GM23338 (cell line): Measurements from ENCODE around the gene STAMBP. TPM values are rescaled to one million over a fixed set of nuclear protein-coding genes. Genes with fewer than 3 reads are reported as not detected.

Experiments
- ATAC-seq: fragments of 200-7000 bp; cut with Tn5 transposase; 3 replicates; pipeline ENCODE4 v1.9.1; 2020
- DNase-seq: peaks from one replicate; pipeline ENCODE4 v3.0.0-alpha.2; 2015; ENCODE audit warnings: low spot score
- H2AFZ ChIP-seq: fragments of 200-600 bp; sonication (generic); 2 replicates; pipeline ENCODE4 v1.8.0; 2016; ENCODE audit warnings: antibody characterized with exemption, mild to moderate bottlenecking, moderate library complexity
- H3F3A ChIP-seq: fragments of 200-600 bp; sonication (generic); replicated peaks from 2 replicates; pipeline ENCODE4 v1.8.0; 2017; ENCODE audit warnings: antibody characterized with exemption, mixed run types, low read depth
- H3K27ac ChIP-seq: fragments of 200-600 bp; sonication (generic); 2 replicates; pipeline ENCODE4 v1.6.1; 2016; ENCODE audit warnings: low read depth
- H3K27me3 ChIP-seq: fragments of 200-600 bp; sonication (generic); 2 replicates; pipeline ENCODE4 v1.8.0; 2016; ENCODE audit warnings: mild to moderate bottlenecking, mixed run types, moderate library complexity; ENCODE audit not compliant: insufficient read depth
- H3K36me3 ChIP-seq: fragments of 200-600 bp; sonication (generic); 2 replicates; pipeline ENCODE4 v1.8.0; 2016; ENCODE audit warnings: mild to moderate bottlenecking; ENCODE audit not compliant: insufficient read depth
- H3K4me1 ChIP-seq: fragments of 200-600 bp; sonication (generic); 2 replicates; pipeline ENCODE4 v1.8.0; 2016; ENCODE audit warnings: mild to moderate bottlenecking, moderate library complexity; ENCODE audit not compliant: insufficient read depth
- H3K4me2 ChIP-seq: fragments of 200-600 bp; sonication (generic); 2 replicates; pipeline ENCODE4 v1.7.1; 2017; ENCODE audit warnings: mixed run types
- H3K4me3 ChIP-seq: fragments of 200-600 bp; sonication (generic); 2 replicates; pipeline ENCODE4 v1.6.1; 2016; ENCODE audit warnings: mixed run types
- H3K79me2 ChIP-seq: fragments of 200-600 bp; sonication (generic); replicated peaks from 2 replicates; pipeline ENCODE4 v1.8.0; 2017; ENCODE audit warnings: mild to moderate bottlenecking; ENCODE audit not compliant: insufficient read depth
- H3K9me2 ChIP-seq: fragments of 200-600 bp; sonication (generic); 2 replicates; pipeline ENCODE4 v1.8.0; 2017; ENCODE audit not compliant: insufficient read depth
- H4K20me1 ChIP-seq: fragments of 200-600 bp; sonication (generic); replicated peaks from 2 replicates; pipeline ENCODE4 v1.8.0; 2017; ENCODE audit warnings: mild to moderate bottlenecking; ENCODE audit not compliant: insufficient read depth
- H3K27ac Mint-ChIP-seq: 2 replicates; pipeline ENCODE4 v1.8.0; 2020; ENCODE audit warnings: inconsistent platforms, mild to moderate bottlenecking, moderate library complexity, mixed read lengths
- H3K27me3 Mint-ChIP-seq: 3 replicates; pipeline ENCODE4 v1.8.0; 2022; ENCODE audit warnings: low read depth, mild to moderate bottlenecking, moderate library complexity, mixed read lengths, inconsistent platforms; ENCODE audit not compliant: insufficient read depth, poor library complexity
- H3K36me3 Mint-ChIP-seq: 3 replicates; pipeline ENCODE4 v1.8.0; 2021; ENCODE audit warnings: low read depth, mild to moderate bottlenecking, inconsistent platforms, moderate library complexity, mixed read lengths
- H3K4me1 Mint-ChIP-seq: 3 replicates; pipeline ENCODE4 v1.8.0; 2020; ENCODE audit warnings: mild to moderate bottlenecking, inconsistent platforms, mixed read lengths
- H3K4me3 Mint-ChIP-seq: 3 replicates; pipeline ENCODE4 v1.8.0; 2021; ENCODE audit warnings: moderate library complexity, mild to moderate bottlenecking, inconsistent platforms, mixed read lengths
- H3K9me3 Mint-ChIP-seq: 3 replicates; pipeline ENCODE4 v1.8.0; 2020; ENCODE audit warnings: moderate library complexity, mild to moderate bottlenecking, inconsistent platforms, mixed read lengths
- CREB1 ChIP-seq: fragments of 250-450 bp; sonication (Bioruptor Pico); IDR thresholded peaks from 2 replicates; pipeline ENCODE4 v1.5.0; 2020; ENCODE audit warnings: low read depth, mild to moderate bottlenecking, moderate library complexity
- ETS1 ChIP-seq: IDR thresholded peaks from 2 replicates; pipeline ENCODE4 v1.6.1; 2016; ENCODE audit warnings: antibody characterized with exemption
- EZH2 ChIP-seq: fragments of 200-600 bp; sonication (generic); IDR thresholded peaks from one replicate; pipeline ENCODE4 v1.8.0; 2017; ENCODE audit warnings: antibody characterized with exemption, mild to moderate bottlenecking, low read depth; ENCODE audit not compliant: unreplicated experiment
- EZH2phosphoT487 ChIP-seq: fragments of 200-600 bp; sonication (generic); IDR thresholded peaks from one replicate; pipeline ENCODE4 v1.8.1; 2018; ENCODE audit warnings: antibody characterized with exemption; ENCODE audit not compliant: unreplicated experiment
- JUNB ChIP-seq: IDR thresholded peaks from one replicate; pipeline ENCODE4 v1.6.1; 2016; ENCODE audit warnings: antibody characterized with exemption; ENCODE audit not compliant: unreplicated experiment
- NANOG ChIP-seq: IDR thresholded peaks from 2 replicates; pipeline ENCODE4 v1.6.1; 2016; ENCODE audit warnings: antibody characterized with exemption, borderline replicate concordance
- POLR2AphosphoS5 ChIP-seq: IDR thresholded peaks from 2 replicates; pipeline ENCODE4 v1.6.1; 2016; ENCODE audit warnings: antibody characterized with exemption, low read depth
- REST ChIP-seq: IDR thresholded peaks from one replicate; pipeline ENCODE4 v1.6.1; 2018; ENCODE audit warnings: antibody characterized with exemption; ENCODE audit not compliant: unreplicated experiment
- STAT1 ChIP-seq: IDR thresholded peaks from one replicate; pipeline ENCODE4 v1.6.1; 2016; ENCODE audit warnings: antibody characterized with exemption; ENCODE audit not compliant: unreplicated experiment
- ZNF114 ChIP-seq: fragments of 250-450 bp; sonication (Bioruptor Pico); IDR thresholded peaks from 2 replicates; pipeline ENCODE4 v1.5.0; 2020; ENCODE audit warnings: mild to moderate bottlenecking, moderate library complexity
- ZNF331 ChIP-seq: fragments of 250-450 bp; sonication (Bioruptor Pico); IDR thresholded peaks from 2 replicates; pipeline ENCODE4 v1.5.0; 2020; ENCODE audit warnings: low read depth, mild to moderate bottlenecking, moderate library complexity
- polyA plus RNA-seq: library from polyadenylated mRNA; unstranded; fragments of >200 nt; fragmentation: Nextera tagmentation; extraction: Ambion mirVana; gene quantifications from 2 replicates; pipeline ENCODE4 v1.2.1, GENCODE V29; 2016
- total RNA-seq: library from RNA; depleted of rRNA; stranded (reverse); fragments of >200 nt; shearing (Covaris generic); gene quantifications from 2 replicates; pipeline ENCODE4 v1.2.3, GENCODE V29; 2014
- TF ChIP-seq, protein P1 (sequence below): fragments of 250-450 bp; sonication (Bioruptor Pico); IDR thresholded peaks from 2 replicates; pipeline ENCODE4 v1.5.0; 2020; ENCODE audit warnings: mild to moderate bottlenecking, moderate library complexity
- TF ChIP-seq, protein P2 (sequence below), 2 experiments: fragments of 200-600 bp in 1 of 2; sonication (generic) in 1 of 2; conservative IDR thresholded peaks; 2 replicates each; pipeline versions ENCODE4 v1.5.1 to v1.6.1; 2016 to 2017; ENCODE audit warnings: antibody characterized with exemption in 2 of 2, low read depth in 2 of 2, mild to moderate bottlenecking in 2 of 2, moderate library complexity in 1 of 2

The STAMBP gene
- total and polyA plus RNA-seq, 2 experiments from 2014 or later = 33.9 to 106 TPM

GRCh38 chr2:73902284-73902683, 73.5 kb downstream of the STAMBP start:
- Histone ChIP-seq H3K4me3 (no peak overlapping the region), H3K79me2 (no peaks in the 10 kb centered on the region), H4K20me1 (no peaks in the 10 kb centered on the region), H3K27ac (no peak overlapping the region), H3K4me1 (no peaks in the 10 kb centered on the region), H3K4me2 (no peak overlapping the region), H3F3A (no peaks in the 10 kb centered on the region), H2AFZ (no peak overlapping the region), H3K9me2 (no peaks in the 10 kb centered on the region), H3K36me3 (no peaks in the 10 kb centered on the region), H3K27me3 (no peaks in the 10 kb centered on the region)
- no peak overlapping the region for H3K4me3 Mint-ChIP-seq
- ATAC-seq = no peak
- H3K9me3 Mint-ChIP-seq = no peaks in the 10 kb centered on the region
- H3K27me3 Mint-ChIP-seq = no peaks in the 10 kb centered on the region
- H3K36me3 Mint-ChIP-seq = no peaks in the 10 kb centered on the region
- no peak overlapping the region for H3K27ac Mint-ChIP-seq
- H3K4me1 Mint-ChIP-seq = peaks cover 5% of the 10 kb centered on the region; the same call in 2 of the 3 replicates
- TF ChIP-seq ZNF331 (CRISPR knock-in tag) (no peak), POLR2AphosphoS5 (no peak), STAT1 (no peak), CREB1 (CRISPR knock-in tag) (no peak), REST (no peak), NANOG (no peak), JUNB (no peak), ZNF114 (CRISPR knock-in tag) (no peak), ETS1 (no peak), EZH2phosphoT487 (no peak), EZH2 (no peak)
- TF ChIP-seq, protein P1, sequence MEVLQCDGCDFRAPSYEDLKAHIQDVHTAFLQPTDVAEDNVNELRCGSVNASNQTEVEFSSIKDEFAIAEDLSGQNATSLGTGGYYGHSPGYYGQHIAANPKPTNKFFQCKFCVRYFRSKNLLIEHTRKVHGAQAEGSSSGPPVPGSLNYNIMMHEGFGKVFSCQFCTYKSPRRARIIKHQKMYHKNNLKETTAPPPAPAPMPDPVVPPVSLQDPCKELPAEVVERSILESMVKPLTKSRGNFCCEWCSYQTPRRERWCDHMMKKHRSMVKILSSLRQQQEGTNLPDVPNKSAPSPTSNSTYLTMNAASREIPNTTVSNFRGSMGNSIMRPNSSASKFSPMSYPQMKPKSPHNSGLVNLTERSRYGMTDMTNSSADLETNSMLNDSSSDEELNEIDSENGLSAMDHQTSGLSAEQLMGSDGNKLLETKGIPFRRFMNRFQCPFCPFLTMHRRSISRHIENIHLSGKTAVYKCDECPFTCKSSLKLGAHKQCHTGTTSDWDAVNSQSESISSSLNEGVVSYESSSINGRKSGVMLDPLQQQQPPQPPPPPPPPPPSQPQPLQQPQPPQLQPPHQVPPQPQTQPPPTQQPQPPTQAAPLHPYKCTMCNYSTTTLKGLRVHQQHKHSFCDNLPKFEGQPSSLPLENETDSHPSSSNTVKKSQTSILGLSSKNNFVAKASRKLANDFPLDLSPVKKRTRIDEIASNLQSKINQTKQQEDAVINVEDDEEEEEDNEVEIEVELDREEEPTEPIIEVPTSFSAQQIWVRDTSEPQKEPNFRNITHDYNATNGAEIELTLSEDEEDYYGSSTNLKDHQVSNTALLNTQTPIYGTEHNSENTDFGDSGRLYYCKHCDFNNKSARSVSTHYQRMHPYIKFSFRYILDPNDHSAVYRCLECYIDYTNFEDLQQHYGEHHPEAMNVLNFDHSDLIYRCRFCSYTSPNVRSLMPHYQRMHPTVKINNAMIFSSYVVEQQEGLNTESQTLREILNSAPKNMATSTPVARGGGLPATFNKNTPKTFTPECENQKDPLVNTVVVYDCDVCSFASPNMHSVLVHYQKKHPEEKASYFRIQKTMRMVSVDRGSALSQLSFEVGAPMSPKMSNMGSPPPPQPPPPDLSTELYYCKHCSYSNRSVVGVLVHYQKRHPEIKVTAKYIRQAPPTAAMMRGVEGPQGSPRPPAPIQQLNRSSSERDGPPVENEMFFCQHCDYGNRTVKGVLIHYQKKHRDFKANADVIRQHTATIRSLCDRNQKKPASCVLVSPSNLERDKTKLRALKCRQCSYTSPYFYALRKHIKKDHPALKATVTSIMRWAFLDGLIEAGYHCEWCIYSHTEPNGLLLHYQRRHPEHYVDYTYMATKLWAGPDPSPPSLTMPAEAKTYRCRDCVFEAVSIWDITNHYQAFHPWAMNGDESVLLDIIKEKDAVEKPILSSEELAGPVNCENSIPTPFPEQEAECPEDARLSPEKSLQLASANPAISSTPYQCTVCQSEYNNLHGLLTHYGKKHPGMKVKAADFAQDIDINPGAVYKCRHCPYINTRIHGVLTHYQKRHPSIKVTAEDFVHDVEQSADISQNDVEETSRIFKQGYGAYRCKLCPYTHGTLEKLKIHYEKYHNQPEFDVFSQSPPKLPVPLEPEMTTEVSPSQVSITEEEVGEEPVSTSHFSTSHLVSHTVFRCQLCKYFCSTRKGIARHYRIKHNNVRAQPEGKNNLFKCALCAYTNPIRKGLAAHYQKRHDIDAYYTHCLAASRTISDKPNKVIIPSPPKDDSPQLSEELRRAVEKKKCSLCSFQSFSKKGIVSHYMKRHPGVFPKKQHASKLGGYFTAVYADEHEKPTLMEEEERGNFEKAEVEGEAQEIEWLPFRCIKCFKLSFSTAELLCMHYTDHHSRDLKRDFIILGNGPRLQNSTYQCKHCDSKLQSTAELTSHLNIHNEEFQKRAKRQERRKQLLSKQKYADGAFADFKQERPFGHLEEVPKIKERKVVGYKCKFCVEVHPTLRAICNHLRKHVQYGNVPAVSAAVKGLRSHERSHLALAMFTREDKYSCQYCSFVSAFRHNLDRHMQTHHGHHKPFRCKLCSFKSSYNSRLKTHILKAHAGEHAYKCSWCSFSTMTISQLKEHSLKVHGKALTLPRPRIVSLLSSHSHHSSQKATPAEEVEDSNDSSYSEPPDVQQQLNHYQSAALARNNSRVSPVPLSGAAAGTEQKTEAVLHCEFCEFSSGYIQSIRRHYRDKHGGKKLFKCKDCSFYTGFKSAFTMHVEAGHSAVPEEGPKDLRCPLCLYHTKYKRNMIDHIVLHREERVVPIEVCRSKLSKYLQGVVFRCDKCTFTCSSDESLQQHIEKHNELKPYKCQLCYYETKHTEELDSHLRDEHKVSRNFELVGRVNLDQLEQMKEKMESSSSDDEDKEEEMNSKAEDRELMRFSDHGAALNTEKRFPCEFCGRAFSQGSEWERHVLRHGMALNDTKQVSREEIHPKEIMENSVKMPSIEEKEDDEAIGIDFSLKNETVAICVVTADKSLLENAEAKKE (CRISPR knock-in tag) = no peak
- TF ChIP-seq, protein P2, sequence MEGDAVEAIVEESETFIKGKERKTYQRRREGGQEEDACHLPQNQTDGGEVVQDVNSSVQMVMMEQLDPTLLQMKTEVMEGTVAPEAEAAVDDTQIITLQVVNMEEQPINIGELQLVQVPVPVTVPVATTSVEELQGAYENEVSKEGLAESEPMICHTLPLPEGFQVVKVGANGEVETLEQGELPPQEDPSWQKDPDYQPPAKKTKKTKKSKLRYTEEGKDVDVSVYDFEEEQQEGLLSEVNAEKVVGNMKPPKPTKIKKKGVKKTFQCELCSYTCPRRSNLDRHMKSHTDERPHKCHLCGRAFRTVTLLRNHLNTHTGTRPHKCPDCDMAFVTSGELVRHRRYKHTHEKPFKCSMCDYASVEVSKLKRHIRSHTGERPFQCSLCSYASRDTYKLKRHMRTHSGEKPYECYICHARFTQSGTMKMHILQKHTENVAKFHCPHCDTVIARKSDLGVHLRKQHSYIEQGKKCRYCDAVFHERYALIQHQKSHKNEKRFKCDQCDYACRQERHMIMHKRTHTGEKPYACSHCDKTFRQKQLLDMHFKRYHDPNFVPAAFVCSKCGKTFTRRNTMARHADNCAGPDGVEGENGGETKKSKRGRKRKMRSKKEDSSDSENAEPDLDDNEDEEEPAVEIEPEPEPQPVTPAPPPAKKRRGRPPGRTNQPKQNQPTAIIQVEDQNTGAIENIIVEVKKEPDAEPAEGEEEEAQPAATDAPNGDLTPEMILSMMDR (conservative IDR thresholded peaks at IDR 0.05; ENCODE audit: low read depth in 2 of 2) = no peak
- no peak for DNase-seq
